Right lobe of liver (tissue), 4 donors: ENCODE measurements around the gene CATSPERE.

Experiments
- POLR2A ChIP-seq: fragments of 450-650 bp; IDR thresholded peaks from one replicate; pipeline ENCODE4 v1.6.1; 2017; ENCODE audit warnings: antibody characterized with exemption, mild to moderate bottlenecking
- TF ChIP-seq, protein P1 (sequence below), 4 donors: fragments of 200-600 bp in 3 of 4; fragments of 450-650 bp in 1 of 4; IDR thresholded peaks; one replicate each; pipeline versions ENCODE4 v1.5.1 to v1.8.0; 2016 to 2022; ENCODE audit warnings: antibody characterized with exemption in 4 of 4, mild to moderate bottlenecking in 2 of 4
- donor health status: DM: no; HTN: no; CAD: no.
- donor health status: DM: no; HTN: no; CAD: no.
- donor health status: DM: no; HTN: yes; CAD: no.

DNA sequence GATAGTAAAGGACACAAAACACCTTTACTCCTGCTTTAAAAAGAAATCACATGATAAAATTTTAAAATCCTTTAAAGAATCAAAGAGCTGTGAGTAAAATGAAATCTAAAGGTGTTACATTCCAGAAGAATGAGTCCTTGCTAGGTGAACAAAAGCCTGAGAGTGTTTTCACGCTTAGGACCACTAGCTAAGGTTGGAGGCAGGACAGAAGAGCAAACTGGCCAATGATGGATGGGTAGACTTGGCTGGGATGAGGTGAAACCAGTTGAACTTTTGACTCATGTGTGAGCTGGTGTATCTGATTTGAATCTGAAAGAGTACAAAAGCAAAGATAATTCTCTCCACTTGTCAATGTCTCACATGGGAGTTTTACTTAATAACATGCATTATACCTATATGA lies 35.1 kb downstream of the CATSPERE start:
- TF ChIP-seq POLR2A: no peak
- TF ChIP-seq, protein P1, sequence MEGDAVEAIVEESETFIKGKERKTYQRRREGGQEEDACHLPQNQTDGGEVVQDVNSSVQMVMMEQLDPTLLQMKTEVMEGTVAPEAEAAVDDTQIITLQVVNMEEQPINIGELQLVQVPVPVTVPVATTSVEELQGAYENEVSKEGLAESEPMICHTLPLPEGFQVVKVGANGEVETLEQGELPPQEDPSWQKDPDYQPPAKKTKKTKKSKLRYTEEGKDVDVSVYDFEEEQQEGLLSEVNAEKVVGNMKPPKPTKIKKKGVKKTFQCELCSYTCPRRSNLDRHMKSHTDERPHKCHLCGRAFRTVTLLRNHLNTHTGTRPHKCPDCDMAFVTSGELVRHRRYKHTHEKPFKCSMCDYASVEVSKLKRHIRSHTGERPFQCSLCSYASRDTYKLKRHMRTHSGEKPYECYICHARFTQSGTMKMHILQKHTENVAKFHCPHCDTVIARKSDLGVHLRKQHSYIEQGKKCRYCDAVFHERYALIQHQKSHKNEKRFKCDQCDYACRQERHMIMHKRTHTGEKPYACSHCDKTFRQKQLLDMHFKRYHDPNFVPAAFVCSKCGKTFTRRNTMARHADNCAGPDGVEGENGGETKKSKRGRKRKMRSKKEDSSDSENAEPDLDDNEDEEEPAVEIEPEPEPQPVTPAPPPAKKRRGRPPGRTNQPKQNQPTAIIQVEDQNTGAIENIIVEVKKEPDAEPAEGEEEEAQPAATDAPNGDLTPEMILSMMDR (IDR thresholded peaks at IDR 0.05): no peak
